HG02973 (cell line): ENCODE measurements around the gene HBEGF.

Source experiments
- ATAC-seq: cut with Tn5 transposase; IDR thresholded peaks from one replicate; pipeline ENCODE4 v1.9.1; 2021; ENCODE audit warnings: moderate library complexity; ENCODE audit not compliant: unreplicated experiment

The HBEGF gene

GRCh38 chr5:140309706-140310249, 36.6 kb downstream of the HBEGF start:
- ATAC-seq, result no peak

GRCh38 chr5:140305471-140305870, 40.9 kb downstream of the HBEGF start:
- ATAC-seq, result no peak

- ATAC-seq, result no peak
Observed at GRCh38 chr5:140303966-140304365, 42.4 kb downstream of the HBEGF start.

GRCh38 chr5:140302786-140303639, 43.4 kb downstream of the HBEGF start, which contains the start of gene PFDN1:
Gene PFDN1 (minus strand): TSS chr5:140303101. CDS start chr5:140303073, 28 bp downstream.
- ATAC-seq, result peak; percentile 90

GRCh38 chr5:140301136-140301535, 45.3 kb downstream of the HBEGF start:
- ATAC-seq, result no peak

GRCh38 chr5:140299056-140299455, 47.3 kb downstream of the HBEGF start:
- ATAC-seq, result no peak

GRCh38 chr5:140298183-140298601, 48.2 kb downstream of the HBEGF start:
- no peak for ATAC-seq

- ATAC-seq, result no peak
Observed at GRCh38 chr5:140297283-140297682, 49.1 kb downstream of the HBEGF start.

DNA sequence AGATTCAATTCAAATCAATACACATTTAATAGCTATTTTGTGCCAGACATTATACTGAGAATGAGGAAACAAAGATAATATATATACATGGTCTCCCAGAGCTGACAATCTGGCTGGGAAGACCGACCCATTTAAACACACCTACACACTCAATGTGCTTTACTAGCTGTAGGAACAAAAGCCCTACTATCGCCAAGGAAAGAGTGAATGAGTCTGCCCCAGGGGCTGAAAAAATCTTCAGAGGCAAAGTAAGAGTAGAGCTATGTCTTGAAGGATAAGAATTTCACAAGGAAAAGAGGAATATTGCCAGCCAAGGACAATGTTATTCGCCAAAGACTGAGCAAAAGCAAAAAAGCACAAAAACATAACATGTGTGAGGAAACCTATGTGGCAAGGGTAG, 50.1 kb downstream of the HBEGF start:
- ATAC-seq, result no peak

- no peak for ATAC-seq
Observed at GRCh38 chr5:140295414-140295813, 51.0 kb downstream of the HBEGF start.

DNA sequence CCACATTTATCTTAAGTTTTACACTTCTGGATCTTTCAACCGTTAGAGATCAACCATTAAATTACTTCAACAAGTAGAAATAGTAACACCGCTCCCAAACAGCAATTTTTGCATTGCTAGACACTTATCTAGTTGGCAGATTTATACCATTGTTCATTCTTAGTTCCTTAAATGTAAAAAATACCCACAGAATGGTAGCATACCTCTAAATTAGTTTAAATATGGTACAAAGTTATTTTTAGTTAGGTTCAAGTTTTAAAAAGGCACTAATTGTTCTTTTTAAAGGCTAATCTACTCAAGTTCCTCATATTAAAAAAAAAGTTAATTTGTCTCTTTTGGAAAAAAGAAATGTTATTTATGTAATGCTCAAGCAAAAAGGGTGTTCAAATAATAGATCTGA, 51.6 kb downstream of the HBEGF start:
- no peak for ATAC-seq

DNA sequence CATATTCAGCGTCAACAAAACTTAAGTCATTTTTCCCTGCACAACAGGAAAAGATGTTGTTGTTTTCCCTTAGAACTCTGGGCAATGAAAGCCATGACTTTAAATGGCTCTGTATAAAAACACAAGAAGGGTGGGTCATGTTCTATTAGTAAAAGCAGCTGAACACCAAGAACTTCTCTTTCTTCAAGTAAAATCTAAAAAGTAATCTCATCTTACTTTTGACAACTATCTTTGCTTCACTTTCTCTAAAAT, 52.6 kb downstream of the HBEGF start:
- ATAC-seq, result no peak

DNA sequence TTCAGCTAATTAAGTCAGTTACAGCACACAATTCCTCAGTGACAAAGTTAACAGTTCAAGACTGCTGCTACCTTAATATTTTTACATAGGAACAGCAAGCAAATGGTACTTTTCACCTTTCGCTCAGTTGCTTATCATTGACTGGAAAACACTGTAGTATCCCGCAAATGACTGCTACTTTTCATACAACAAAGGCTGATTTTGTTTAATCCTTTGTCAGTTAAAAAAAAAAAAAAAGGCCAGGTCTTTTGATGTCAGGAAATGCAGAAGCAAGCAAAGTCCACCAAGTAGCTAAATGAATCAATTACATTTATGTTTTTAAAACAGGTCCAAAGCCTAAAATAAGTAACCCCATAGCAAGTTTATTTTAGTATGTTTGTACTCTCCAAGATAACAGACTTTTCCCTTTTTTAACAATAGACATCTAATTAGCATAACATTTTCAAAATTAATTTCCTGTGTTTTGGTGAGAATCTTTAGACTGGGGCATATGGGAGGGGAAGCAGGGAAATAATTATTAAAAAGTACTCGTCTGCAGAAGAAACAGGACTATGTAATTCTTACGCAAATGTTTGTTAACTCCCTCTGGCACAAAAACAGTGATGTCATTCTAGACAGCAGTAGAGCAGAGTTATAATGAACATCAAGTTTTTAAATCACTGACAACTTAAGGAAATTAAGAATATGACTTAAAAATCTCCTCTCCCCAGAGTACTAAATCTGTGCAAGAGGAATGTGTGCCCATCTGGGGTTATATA, 53.1 kb downstream of the HBEGF start:
- no peak for ATAC-seq

DNA sequence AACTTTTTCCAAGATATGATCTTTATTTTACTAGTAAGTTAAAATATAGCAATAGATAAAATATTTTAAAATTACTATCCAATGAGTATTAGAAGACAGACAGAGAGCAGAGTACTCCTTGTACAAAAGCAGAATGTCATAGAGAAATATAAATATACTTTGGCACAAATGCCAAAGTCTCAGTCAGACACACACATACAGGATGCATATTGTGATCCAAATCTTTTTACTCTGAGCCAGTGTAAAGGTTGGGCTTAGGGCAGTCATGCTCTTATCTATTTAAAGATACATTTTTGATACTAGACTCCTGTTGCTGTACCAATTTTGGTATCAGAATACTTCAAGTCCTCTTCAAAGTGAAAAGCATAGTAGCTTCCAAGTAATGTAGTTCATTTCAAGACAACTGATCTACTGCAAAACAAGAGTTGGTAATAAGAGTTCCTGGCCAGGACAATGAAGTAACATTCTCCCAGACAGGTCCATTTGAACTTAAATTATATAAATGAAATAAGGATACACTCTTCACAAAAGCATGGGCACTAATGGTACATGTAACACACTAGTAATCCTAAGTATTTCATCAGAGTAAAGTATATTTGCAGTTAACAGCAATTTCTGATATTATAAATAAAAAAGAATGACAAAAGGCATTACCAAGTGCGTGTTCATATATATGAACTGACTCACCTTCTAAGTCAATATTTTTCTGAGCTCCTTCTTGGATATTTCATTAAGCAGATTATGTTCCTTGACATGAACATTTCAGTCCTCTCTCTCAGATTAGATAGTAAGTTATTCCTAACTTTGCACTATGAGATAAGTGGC, 54.0 kb downstream of the HBEGF start:
- no peak for ATAC-seq

DNA sequence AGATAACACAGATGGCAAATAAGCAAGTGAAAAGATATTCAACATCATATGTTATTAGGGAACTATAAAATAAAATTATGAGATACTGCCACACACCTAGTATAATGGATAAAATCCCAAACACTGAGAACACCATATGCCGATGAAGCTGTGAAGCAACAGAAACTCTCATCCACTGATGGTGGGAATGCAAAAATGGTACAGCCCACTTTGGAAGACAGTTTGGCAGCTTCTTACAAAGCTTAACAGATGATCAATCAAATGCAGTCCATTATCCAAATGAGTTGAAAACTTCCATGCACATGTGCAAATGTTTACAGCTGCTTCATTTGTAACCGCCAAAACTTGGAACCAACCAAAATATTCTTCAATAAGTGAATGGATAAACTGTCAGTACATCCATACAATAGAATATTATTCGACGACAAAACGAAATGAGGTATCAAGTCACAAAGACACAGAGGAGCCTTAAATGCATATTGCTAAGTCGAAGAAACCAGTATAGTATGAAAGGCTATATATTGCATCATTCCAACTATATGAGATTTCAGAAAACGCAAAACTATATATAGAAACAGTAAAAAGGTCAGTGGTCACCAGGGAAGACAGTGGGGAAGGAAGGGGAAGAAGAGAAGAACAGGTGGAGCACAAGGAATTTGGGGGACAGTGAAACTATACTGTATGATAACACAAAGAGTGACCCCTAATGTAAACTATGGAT, 58.4 kb downstream of the HBEGF start:
- no peak for ATAC-seq

GRCh38 chr5:140286424-140286823, 60.0 kb downstream of the HBEGF start:
- no peak for ATAC-seq

GRCh38 chr5:140284013-140284412, 62.4 kb downstream of the HBEGF start:
- no peak for ATAC-seq
